Neutrophil (primary cell): Measurements from ENCODE around the gene MINK1.

ENCODE experiments used
- H3K27ac ChIP-seq: fragments of 200-600 bp; sonication (generic); 2 replicates; pipeline ENCODE4 v1.5.1; 2016; ENCODE audit warnings: mild to moderate bottlenecking, moderate library complexity
- H3K27me3 ChIP-seq: fragments of 200-600 bp; sonication (generic); 2 replicates; pipeline ENCODE4 v1.6.0; 2016; ENCODE audit warnings: mild to moderate bottlenecking
- H3K36me3 ChIP-seq: fragments of 200-600 bp; sonication (generic); 2 replicates; pipeline ENCODE4 v1.5.1; 2017
- H3K4me1 ChIP-seq, 2 experiments: fragments of 200-600 bp in 1 of 2; sonication (generic) in 1 of 2; 1 replicate in 1 of 2; 2 replicates in 1 of 2; pipeline versions ENCODE4 v1.5.1 to v1.6.1; 2013 to 2016; ENCODE audit warnings: low read depth in 1 of 2, low read length in 1 of 2, mild to moderate bottlenecking in 1 of 2, moderate library complexity in 1 of 2; ENCODE audit not compliant: control insufficient read depth in 1 of 2, insufficient read depth in 1 of 2
- H3K4me3 ChIP-seq, 2 experiments: fragments of 200-600 bp in 1 of 2; sonication (generic) in 1 of 2; 1 replicate in 1 of 2; 2 replicates in 1 of 2; pipeline ENCODE4 v1.5.1; 2013 to 2016; ENCODE audit warnings: low read depth in 1 of 2, low read length in 1 of 2, mild to moderate bottlenecking in 1 of 2, moderate library complexity in 1 of 2
- H3K9me3 ChIP-seq: fragments of 200-600 bp; sonication (generic); 2 replicates; pipeline ENCODE4 v1.5.1; 2016
- TF ChIP-seq, protein P1 (sequence below): fragments of 200-600 bp; sonication (generic); IDR thresholded peaks from 2 replicates; pipeline ENCODE4 v1.5.1; 2016; ENCODE audit warnings: antibody characterized with exemption

MINK1 gene

DNA sequence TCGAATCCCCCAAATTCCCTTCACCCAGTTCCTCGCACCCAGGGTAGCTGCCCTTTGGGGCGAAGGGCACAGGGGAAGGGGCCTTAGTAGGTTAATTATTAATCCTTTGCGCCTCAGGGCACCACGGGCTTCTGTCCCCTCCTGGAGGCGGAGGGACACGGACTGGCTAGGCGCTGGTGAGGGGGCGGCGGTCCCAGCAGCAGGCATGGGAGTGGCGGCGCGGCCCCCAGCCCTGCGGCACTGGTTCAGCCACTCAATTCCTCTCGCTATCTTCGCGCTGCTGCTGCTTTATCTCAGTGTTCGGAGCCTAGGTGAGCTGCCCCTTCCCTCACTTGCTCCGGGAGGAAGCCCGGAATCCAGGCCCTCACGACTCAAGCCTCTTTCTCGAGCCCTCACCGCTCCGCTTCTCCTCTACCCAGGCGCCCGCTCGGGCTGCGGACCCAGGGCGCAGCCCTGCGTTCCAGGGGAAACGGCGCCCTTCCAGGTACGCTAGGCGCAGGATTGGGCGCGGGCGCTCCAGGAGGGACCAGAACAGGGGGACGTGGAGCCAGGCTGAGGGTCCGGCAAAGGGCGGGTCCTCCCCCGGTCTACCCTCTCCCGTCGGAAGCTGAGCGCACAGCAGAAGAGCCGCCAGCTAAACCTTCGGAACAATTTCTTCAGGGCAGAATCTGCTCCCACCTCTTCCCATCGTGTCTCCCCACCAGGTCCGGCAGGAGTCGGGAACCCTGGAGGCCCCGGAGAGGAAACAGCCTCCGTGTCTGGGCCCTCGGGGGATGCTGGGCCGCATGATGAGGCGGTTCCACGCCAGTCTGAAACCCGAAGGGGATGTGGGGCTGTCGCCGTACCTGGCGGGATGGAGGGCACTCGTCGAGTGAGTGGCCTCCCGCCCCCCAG, 44.1 kb upstream of the MINK1 start, which contains the start of gene GLTPD2:
TSS of gene GLTPD2 (plus strand) at position 158 of the 894 bp plus-strand sequence. CDS start at position 206, 48 bp downstream.
- Histone ChIP-seq H3K9me3 (no peaks in the 10 kb centered on the region), H3K4me3 (peak within 1 kb of the TSS; percentile 79 to 84), H3K27me3 (peaks cover 96% of the 10 kb centered on the region), H3K36me3 (no peaks in the 10 kb centered on the region), H3K4me1 (peaks cover 24 to 34% of the 10 kb centered on the region in 2 experiments), H3K27ac (peak within 1 kb of the TSS; percentile 90)
- TF ChIP-seq, protein P1, sequence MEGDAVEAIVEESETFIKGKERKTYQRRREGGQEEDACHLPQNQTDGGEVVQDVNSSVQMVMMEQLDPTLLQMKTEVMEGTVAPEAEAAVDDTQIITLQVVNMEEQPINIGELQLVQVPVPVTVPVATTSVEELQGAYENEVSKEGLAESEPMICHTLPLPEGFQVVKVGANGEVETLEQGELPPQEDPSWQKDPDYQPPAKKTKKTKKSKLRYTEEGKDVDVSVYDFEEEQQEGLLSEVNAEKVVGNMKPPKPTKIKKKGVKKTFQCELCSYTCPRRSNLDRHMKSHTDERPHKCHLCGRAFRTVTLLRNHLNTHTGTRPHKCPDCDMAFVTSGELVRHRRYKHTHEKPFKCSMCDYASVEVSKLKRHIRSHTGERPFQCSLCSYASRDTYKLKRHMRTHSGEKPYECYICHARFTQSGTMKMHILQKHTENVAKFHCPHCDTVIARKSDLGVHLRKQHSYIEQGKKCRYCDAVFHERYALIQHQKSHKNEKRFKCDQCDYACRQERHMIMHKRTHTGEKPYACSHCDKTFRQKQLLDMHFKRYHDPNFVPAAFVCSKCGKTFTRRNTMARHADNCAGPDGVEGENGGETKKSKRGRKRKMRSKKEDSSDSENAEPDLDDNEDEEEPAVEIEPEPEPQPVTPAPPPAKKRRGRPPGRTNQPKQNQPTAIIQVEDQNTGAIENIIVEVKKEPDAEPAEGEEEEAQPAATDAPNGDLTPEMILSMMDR = no peak

DNA sequence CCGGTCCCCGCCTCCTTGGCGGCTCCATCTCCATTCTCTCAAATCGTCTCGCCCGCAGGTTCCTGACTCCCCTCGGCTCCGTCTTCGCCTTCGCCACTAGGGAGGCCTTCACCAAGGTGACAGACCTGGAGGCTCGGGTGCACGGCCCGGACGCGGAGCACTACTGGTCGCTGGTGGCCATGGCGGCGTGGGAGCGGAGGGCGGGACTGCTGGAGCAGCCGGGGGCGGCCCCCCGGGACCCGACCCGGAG, 43.5 kb upstream of the MINK1 start:
- TF ChIP-seq, protein P1 = no peak
- H3K4me1 ChIP-seq = peaks cover 24 to 34% of the 10 kb centered on the region in 2 experiments
- H3K27ac ChIP-seq = peak overlapping the region; percentile 90
- peaks cover 92% of the 10 kb centered on the region for H3K27me3 ChIP-seq
- H3K36me3 ChIP-seq = no peaks in the 10 kb centered on the region
- peak overlapping the region; percentile 79 to 84 for H3K4me3 ChIP-seq
- no peaks in the 10 kb centered on the region for H3K9me3 ChIP-seq

DNA sequence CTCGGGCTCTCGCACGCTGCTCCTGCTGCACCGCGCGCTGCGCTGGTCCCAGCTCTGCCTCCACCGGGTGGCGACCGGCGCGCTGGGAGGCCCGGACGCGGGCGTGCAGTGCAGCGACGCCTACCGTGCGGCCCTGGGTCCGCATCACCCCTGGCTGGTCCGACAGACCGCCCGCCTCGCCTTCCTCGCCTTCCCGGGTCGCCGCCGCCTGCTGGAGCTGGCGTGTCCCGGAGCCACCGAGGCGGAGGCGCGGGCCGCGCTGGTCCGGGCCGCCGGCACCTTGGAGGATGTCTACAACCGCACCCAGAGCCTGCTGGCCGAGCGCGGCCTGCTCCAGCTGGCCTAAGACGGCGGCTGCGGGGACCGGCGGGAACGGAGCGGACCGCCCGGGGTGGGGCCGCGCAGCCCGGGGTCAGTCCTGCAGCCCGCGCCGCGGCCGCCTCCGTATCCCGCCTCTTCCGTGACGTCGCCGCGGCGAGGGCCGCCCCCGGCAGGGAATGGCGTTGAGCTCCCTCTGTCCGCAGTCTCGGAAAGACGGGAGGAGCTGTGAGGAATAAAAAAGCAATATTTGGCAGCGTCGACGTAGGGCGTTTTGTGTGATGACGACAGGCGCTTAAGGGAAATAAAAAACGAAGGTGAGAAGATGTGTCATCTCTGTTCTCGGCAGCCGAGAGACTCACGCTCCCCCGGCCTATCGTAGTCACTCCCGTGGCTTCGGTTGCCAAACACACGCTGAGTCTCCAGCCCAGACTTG, 43.0 kb upstream of the MINK1 start:
- peaks cover 87% of the 10 kb centered on the region for H3K27me3 ChIP-seq
- TF ChIP-seq, protein P1 = peak; percentile 92
- H3K9me3 ChIP-seq = no peaks in the 10 kb centered on the region
- H3K4me1 ChIP-seq = peaks cover 24 to 34% of the 10 kb centered on the region in 2 experiments
- peak overlapping the region; percentile 79 to 84 for H3K4me3 ChIP-seq
- H3K27ac ChIP-seq = peak overlapping the region; percentile 90
- H3K36me3 ChIP-seq = no peaks in the 10 kb centered on the region

DNA sequence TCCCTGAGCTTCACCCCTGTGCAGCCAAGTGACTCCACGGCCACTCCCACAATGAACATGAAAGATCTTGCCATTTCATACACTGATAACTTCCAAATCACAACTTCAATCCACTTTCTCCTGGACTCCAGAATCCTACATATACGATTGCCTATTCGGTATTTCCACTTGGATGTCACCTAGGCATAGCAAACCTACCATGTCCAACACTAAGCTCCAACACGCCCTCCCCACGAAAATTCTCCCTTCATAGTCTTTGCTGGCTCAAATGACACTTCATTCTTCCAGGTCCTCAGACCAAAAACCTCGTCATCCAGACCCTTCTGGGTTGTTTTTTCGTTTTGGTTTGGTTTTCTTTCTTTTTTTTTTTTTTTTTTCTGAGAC, 42.4 kb upstream of the MINK1 start:
- Histone ChIP-seq H3K9me3 (no peaks in the 10 kb centered on the region), H3K36me3 (no peaks in the 10 kb centered on the region), H3K27me3 (peaks cover 82% of the 10 kb centered on the region), H3K4me3 (peak overlapping the region; percentile 79 to 84), H3K4me1 (peaks cover 24 to 33% of the 10 kb centered on the region in 2 experiments), H3K27ac (peak overlapping the region; percentile 90)
- TF ChIP-seq, protein P1 = no peak

DNA sequence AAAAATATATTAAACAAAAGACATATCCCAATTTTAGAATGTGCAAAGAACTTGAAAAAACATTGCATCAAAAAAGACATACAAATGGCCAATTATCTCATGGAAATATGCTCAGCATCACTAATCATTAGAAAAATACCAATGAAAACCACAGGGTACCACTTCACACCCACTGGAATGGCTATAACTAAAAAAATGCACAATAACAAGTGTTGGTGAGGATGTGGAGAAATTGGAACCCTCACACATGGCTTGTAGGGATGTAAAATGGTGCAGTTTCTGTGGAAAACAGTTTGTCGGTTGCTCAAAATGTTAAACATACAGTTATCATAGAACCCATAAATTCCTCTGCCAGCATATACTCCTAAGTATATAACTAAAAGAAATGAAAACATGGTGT, 38.0 kb upstream of the MINK1 start:
- peaks cover 39% of the 10 kb centered on the region for H3K27me3 ChIP-seq
- H3K4me1 ChIP-seq = peaks cover 16 to 22% of the 10 kb centered on the region in 2 experiments
- peaks cover 18% of the 10 kb centered on the region for H3K36me3 ChIP-seq
- peak overlapping the region; percentile 69 to 92 for H3K4me3 ChIP-seq
- no peaks in the 10 kb centered on the region for H3K9me3 ChIP-seq
- peak overlapping the region; percentile 81 for H3K27ac ChIP-seq
- TF ChIP-seq, protein P1 = no peak
